HepG2 (cell line): ENCODE data around the gene SESN1. TPM values are rescaled to one million over a fixed set of nuclear protein-coding genes. Genes with fewer than 3 reads are reported as not detected.
"Not testable (repeated sequence)": the region's sequence is repeated elsewhere in the genome, so short reads cannot be mapped to it uniquely, and the experiment has no call there.

Experiments used
- ATAC-seq: fragments of 200-7000 bp; cut with Tn5 transposase; 3 replicates; pipeline ENCODE4 v1.9.1; 2020; ENCODE audit warnings: mild to moderate bottlenecking, moderate library complexity
- BruUV-seq: library from RNA; stranded (reverse); fragments of 400-500 nt; replicated peaks from 2 replicates; lab custom pipeline; 2021; lab: Mats Ljungman, UMichigan
- CTCF ChIA-PET: fragments of 300-600 bp; formaldehyde crosslinking; extraction: SDS; loops from one replicate; lab custom pipeline; 2021; ENCODE audit warnings: low total read pairs, inconsistent platforms, low intra/inter-chr PET ratio; lab: Yijun Ruan, JAX
- POLR2A ChIA-PET: fragments of 350-600 bp; sonication (Branson Sonifier 250); formaldehyde crosslinking; loops from one replicate; lab custom pipeline; 2020; ENCODE audit warnings: antibody characterized with exemption, inconsistent platforms; lab: Yijun Ruan, JAX
- DNase-seq: peaks from one replicate; pipeline ENCODE4 v3.0.0-alpha.2; 2015; ENCODE audit warnings: low spot score
- FAIRE-seq: peaks from 3 replicates; lab custom pipeline; 2011; peaks lifted over from hg19 to GRCh38; lab: Jason Lieb, UNC
- H2AFZ ChIP-seq: one replicate; pipeline ENCODE4 v1.6.1; 2011; ENCODE audit warnings: low read length, inconsistent platforms
- H3K27ac ChIP-seq: fragments of 300-600 bp; 3 replicates; pipeline ENCODE4 v1.8.0; 2011; ENCODE audit warnings: mixed run types, mild to moderate bottlenecking, mixed read lengths, low read length, inconsistent platforms; ENCODE audit not compliant: insufficient read depth; ENCODE audit errors: extremely low read length
- H3K27me3 ChIP-seq, 2 experiments: fragments of 200-600 bp in 1 of 2; 2 replicates in 1 of 2; 3 replicates in 1 of 2; pipeline versions ENCODE4 v1.6.0 to v1.8.0; 2011; ENCODE audit warnings: low read length in 2 of 2, mild to moderate bottlenecking in 2 of 2, moderate library complexity in 2 of 2, inconsistent platforms in 1 of 2; ENCODE audit not compliant: insufficient read depth in 2 of 2, control insufficient read depth in 1 of 2
- H3K36me3 ChIP-seq, 2 experiments: fragments of 200-600 bp in 1 of 2; replicated peaks in 1 of 2; 2 replicates in 1 of 2; 3 replicates in 1 of 2; pipeline versions ENCODE4 v1.5.1 to v1.8.0; 2011; ENCODE audit warnings: low read length in 2 of 2, inconsistent platforms in 1 of 2; ENCODE audit not compliant: insufficient read depth in 2 of 2, control insufficient read depth in 1 of 2
- H3K4me1 ChIP-seq: 2 replicates; pipeline ENCODE4 v1.5.1; 2012; ENCODE audit warnings: low read length, inconsistent platforms; ENCODE audit not compliant: insufficient read depth
- H3K4me2 ChIP-seq: 2 replicates; pipeline ENCODE4 v1.6.0; 2011; ENCODE audit warnings: low read depth, low read length, inconsistent platforms
- H3K4me3 ChIP-seq, 3 experiments: fragments of 200-600 bp in 1 of 3; sonication (generic), shearing (Covaris generic) in 1 of 3; replicated peaks in 1 of 3; 2 replicates each; pipeline ENCODE4 v1.5.1; 2011 to 2016; ENCODE audit warnings: low read length in 3 of 3, inconsistent platforms in 2 of 3, low read depth in 2 of 3, mild to moderate bottlenecking in 2 of 3, control low read depth in 1 of 3, mixed read lengths in 1 of 3; ENCODE audit not compliant: insufficient read depth in 1 of 3
- H3K79me2 ChIP-seq: one replicate; pipeline ENCODE4 v1.6.1; 2011; ENCODE audit warnings: low read length, inconsistent platforms; ENCODE audit not compliant: insufficient read depth
- H3K9ac ChIP-seq: 2 replicates; pipeline ENCODE4 v1.6.0; 2011; ENCODE audit warnings: mild to moderate bottlenecking, low read depth, low read length, inconsistent platforms; ENCODE audit not compliant: insufficient read depth
- H3K9me3 ChIP-seq: 2 replicates; pipeline ENCODE4 v1.5.1; 2012; ENCODE audit warnings: mild to moderate bottlenecking, low read length
- H4K20me1 ChIP-seq: 2 replicates; pipeline ENCODE4 v1.6.0; 2011; ENCODE audit warnings: inconsistent platforms, mild to moderate bottlenecking, low read length, moderate library complexity; ENCODE audit not compliant: insufficient read depth
- CEBPG ChIP-seq: IDR thresholded peaks from 2 replicates; pipeline ENCODE4 v1.6.1; 2016
- CREM ChIP-seq, 2 experiments: sonication (generic) in 1 of 2; formaldehyde crosslinking in 1 of 2; IDR thresholded peaks; 2 replicates each; pipeline versions ENCODE4 v1.4.0 to v1.6.1; 2016 to 2020; ENCODE audit warnings: antibody characterized with exemption in 1 of 2, mild to moderate bottlenecking in 1 of 2, missing genetic modification reagents in 1 of 2
- EP300 ChIP-seq, 3 experiments: sonication (generic) in 1 of 3; formaldehyde crosslinking in 1 of 3; IDR thresholded peaks; 2 replicates each; pipeline versions ENCODE4 v1.5.1 to v1.6.1; 2011 to 2020; ENCODE audit warnings: low read depth in 2 of 3, low read length in 2 of 3, borderline replicate concordance in 1 of 3, improper control_type of control experiment in 1 of 3, mild to moderate bottlenecking in 1 of 3, missing genetic modification reagents in 1 of 3, moderate library complexity in 1 of 3
- FOXA3 ChIP-seq: IDR thresholded peaks from 2 replicates; pipeline ENCODE4 v1.6.1; 2016; ENCODE audit warnings: missing genetic modification reagents, missing compliant biosample characterization
- FOXP1 ChIP-seq, 2 experiments: fragments of 450-650 bp in 1 of 2; IDR thresholded peaks; 2 replicates each; pipeline ENCODE4 v1.6.1; 2017 to 2018; ENCODE audit warnings: antibody characterized with exemption in 1 of 2
- GATAD2A ChIP-seq: IDR thresholded peaks from 2 replicates; pipeline ENCODE4 v1.6.1; 2016
- ISL2 ChIP-seq: sonication (generic); formaldehyde crosslinking; IDR thresholded peaks from 2 replicates; pipeline ENCODE4 v1.5.0; 2020; ENCODE audit warnings: missing genetic modification reagents
- ONECUT2 ChIP-seq: sonication (generic); formaldehyde crosslinking; IDR thresholded peaks from 2 replicates; pipeline ENCODE4 v1.4.0; 2020; ENCODE audit warnings: missing genetic modification reagents
- POGZ ChIP-seq: sonication (generic); formaldehyde crosslinking; IDR thresholded peaks from 2 replicates; pipeline ENCODE4 v1.4.0; 2020; ENCODE audit warnings: mild to moderate bottlenecking, missing genetic modification reagents
- SIX1 ChIP-seq: sonication (generic); formaldehyde crosslinking; IDR thresholded peaks from 2 replicates; pipeline ENCODE4 v1.4.0; 2020; ENCODE audit warnings: missing genetic modification reagents, borderline replicate concordance
- SOX13 ChIP-seq, 3 experiments: fragments of 450-650 bp in 1 of 3; sonication (generic) in 1 of 3; formaldehyde crosslinking in 1 of 3; IDR thresholded peaks in 2 of 3; conservative IDR thresholded peaks in 1 of 3; 2 replicates each; pipeline versions ENCODE4 v1.5.0 to v1.6.1; 2016 to 2020; ENCODE audit warnings: antibody characterized with exemption in 1 of 3, mild to moderate bottlenecking in 1 of 3, missing compliant biosample characterization in 1 of 3, missing genetic modification reagents in 1 of 3, moderate library complexity in 1 of 3
- SOX5 ChIP-seq: IDR thresholded peaks from 2 replicates; pipeline ENCODE4 v1.6.1; 2016; ENCODE audit warnings: borderline replicate concordance
- SOX6 ChIP-seq, 2 experiments: fragments of 450-650 bp in 1 of 2; sonication (generic) in 1 of 2; formaldehyde crosslinking in 1 of 2; IDR thresholded peaks; 2 replicates each; pipeline versions ENCODE4 v1.4.0 to v1.6.1; 2017 to 2020; ENCODE audit warnings: antibody characterized with exemption in 1 of 2, mild to moderate bottlenecking in 1 of 2, missing genetic modification reagents in 1 of 2
- WGBS: methylation state at CpG from one replicate; pipeline ENCODE4 v1.1.6; 2017; ENCODE audit warnings: low lambda C conversion rate; 5-methylcytosine and 5-hydroxymethylcytosine counted together
- in situ Hi-C: cut with HindIII; loops from 2 replicates; pipeline ENCODE4 v1.10.0; 2017; ENCODE audit warnings: low pct_unique_long_range_greater_than_20kb; ENCODE audit not compliant: extremely low pct_ligation_motif_present
- intact Hi-C: fragments of 100-400 bp; cut with micrococcal nuclease; formaldehyde crosslinking; loops from one replicate; pipeline ENCODE4 v1.10.0; 2022; ENCODE audit not compliant: unreplicated experiment
- polyA plus RNA-seq, 8 experiments: library from polyadenylated mRNA; depleted of rRNA in 3 of 8; stranded (reverse) in 7 of 8; unstranded in 1 of 8; fragments of >200 nt; fragmentation: Illumina TruSeq in 4 of 8; extraction: Trizol in 4 of 8; gene quantifications; 2 replicates each; pipeline versions ENCODE4 v1.2.1 to v1.2.3, GENCODE V29; 2011 to 2016; ENCODE audit warnings: low read depth in 4 of 8, missing spikeins in 1 of 8, mixed read lengths in 1 of 8; ENCODE audit not compliant: insufficient read depth in 1 of 8
- total RNA-seq, 5 experiments: library from RNA; depleted of rRNA; stranded (reverse); fragments of >200 nt; fragmentation: Illumina TruSeq; extraction: Trizol; gene quantifications; 2 replicates each; pipeline ENCODE4 v1.2.3, GENCODE V29; 2016; ENCODE audit warnings: low read depth in 1 of 5
- TF ChIP-seq, protein P1 (sequence below): sonication (generic); formaldehyde crosslinking; IDR thresholded peaks from 2 replicates; pipeline ENCODE4 v1.4.0; 2020; ENCODE audit warnings: missing genetic modification reagents, mild to moderate bottlenecking, borderline replicate concordance
- TF ChIP-seq, protein P2 (sequence below): sonication (generic); formaldehyde crosslinking; conservative IDR thresholded peaks from 2 replicates; pipeline ENCODE4 v1.4.0; 2020; ENCODE audit warnings: mild to moderate bottlenecking, missing genetic modification reagents, moderate library complexity

The SESN1 gene
- total and polyA plus RNA-seq, 2 of the 13 experiments (the other 11 are each of a cell fraction or from before 2014, with no cell fraction given), result 24.9 to 44.7 TPM

DNA sequence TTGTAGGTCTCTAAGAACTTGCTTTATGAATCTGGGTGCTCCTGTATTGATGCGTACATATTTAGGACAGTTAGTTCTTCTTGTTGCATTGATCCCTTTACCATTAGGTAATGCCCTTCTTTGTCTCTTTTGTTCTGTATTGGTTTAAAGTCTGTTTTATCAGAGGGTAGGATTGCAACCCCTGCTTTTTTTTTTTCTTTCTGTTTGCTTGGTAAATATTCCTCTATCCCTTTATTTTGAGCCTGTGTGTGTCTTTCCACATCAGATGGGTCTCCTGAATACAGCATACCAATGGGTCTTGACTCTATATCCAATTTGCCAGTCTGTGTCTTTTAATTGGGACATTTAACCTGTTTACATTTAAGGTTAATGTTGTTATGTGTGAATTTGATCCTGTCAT, 116.0 kb downstream of the SESN1 start:
- H3K79me2 ChIP-seq; H4K20me1 ChIP-seq; H3K36me3 ChIP-seq; FAIRE-seq; ATAC-seq; H3K4me3 ChIP-seq; H3K9ac ChIP-seq; H3K9me3 ChIP-seq; H3K27me3 ChIP-seq; H3K27ac ChIP-seq; POLR2A ChIA-PET; BruUV-seq; H2AFZ ChIP-seq; in situ Hi-C loops; H3K4me2 ChIP-seq; CTCF ChIA-PET; intact Hi-C loops; TF ChIP-seq SOX6 (IDR thresholded peaks at IDR 0.05); CREM (CRISPR knock-in tag; IDR thresholded peaks at IDR 0.05); FOXP1 (IDR thresholded peaks at IDR 0.05); EP300 (CRISPR knock-in tag; IDR thresholded peaks at IDR 0.05; ENCODE audit: borderline replicate concordance): not testable (repeated sequence)
- peak; percentile 46 for DNase-seq
- 9% methylated on average over 1 of the region's 1 CpG for WGBS
- TF ChIP-seq SOX13 (IDR thresholded peaks at IDR 0.05) (peak; percentile 43; the same call in 1 of the 2 replicates), SOX13 (CRISPR knock-in tag; conservative IDR thresholded peaks at IDR 0.05 in 1 of 2, IDR thresholded peaks at IDR 0.05 in 1 of 2) (peak in 1 of 2 experiments; percentile 90; a peak in 2 of 4 replicates), ONECUT2 (CRISPR knock-in tag) (0 out of 2 replicates have a peak, but pooled peaks have one; percentile 29), FOXA3 (peak; percentile 42), SOX5 (CRISPR knock-in tag) (peak; percentile 79; the same call in 1 of the 2 replicates), CEBPG (CRISPR knock-in tag) (0 out of 2 replicates have a peak, but pooled peaks have one; percentile 18), POGZ (CRISPR knock-in tag) (0 out of 2 replicates have a peak, but pooled peaks have one; percentile 9), GATAD2A (peak; percentile 74), ISL2 (CRISPR knock-in tag) (peak; percentile 20; the same call in 1 of the 2 replicates), SOX6 (CRISPR knock-in tag; IDR thresholded peaks at IDR 0.05) (peak; percentile 90), SIX1 (peak; percentile 53; the same call in 1 of the 2 replicates), CREM (IDR thresholded peaks at IDR 0.05) (0 out of 2 replicates have a peak, but pooled peaks have one; percentile 26), FOXP1 (CRISPR knock-in tag; IDR thresholded peaks at IDR 0.05) (peak; percentile 20; the same call in 1 of the 2 replicates), EP300 (IDR thresholded peaks at IDR 0.05; ENCODE audit: low read depth in 2 of 2, low read length in 2 of 2) (0 out of 4 replicates have a peak, but pooled peaks of 1 of the 2 experiments have one; percentile 7)
- TF ChIP-seq, protein P1, sequence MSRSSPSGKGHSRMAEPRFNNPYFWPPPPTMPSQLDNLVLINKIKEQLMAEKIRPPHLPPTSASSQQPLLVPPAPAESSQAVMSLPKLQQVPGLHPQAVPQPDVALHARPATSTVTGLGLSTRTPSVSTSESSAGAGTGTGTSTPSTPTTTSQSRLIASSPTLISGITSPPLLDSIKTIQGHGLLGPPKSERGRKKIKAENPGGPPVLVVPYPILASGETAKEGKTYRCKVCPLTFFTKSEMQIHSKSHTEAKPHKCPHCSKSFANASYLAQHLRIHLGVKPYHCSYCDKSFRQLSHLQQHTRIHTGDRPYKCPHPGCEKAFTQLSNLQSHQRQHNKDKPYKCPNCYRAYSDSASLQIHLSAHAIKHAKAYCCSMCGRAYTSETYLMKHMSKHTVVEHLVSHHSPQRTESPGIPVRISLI (CRISPR knock-in tag), result peak; percentile 84
- TF ChIP-seq, protein P2, sequence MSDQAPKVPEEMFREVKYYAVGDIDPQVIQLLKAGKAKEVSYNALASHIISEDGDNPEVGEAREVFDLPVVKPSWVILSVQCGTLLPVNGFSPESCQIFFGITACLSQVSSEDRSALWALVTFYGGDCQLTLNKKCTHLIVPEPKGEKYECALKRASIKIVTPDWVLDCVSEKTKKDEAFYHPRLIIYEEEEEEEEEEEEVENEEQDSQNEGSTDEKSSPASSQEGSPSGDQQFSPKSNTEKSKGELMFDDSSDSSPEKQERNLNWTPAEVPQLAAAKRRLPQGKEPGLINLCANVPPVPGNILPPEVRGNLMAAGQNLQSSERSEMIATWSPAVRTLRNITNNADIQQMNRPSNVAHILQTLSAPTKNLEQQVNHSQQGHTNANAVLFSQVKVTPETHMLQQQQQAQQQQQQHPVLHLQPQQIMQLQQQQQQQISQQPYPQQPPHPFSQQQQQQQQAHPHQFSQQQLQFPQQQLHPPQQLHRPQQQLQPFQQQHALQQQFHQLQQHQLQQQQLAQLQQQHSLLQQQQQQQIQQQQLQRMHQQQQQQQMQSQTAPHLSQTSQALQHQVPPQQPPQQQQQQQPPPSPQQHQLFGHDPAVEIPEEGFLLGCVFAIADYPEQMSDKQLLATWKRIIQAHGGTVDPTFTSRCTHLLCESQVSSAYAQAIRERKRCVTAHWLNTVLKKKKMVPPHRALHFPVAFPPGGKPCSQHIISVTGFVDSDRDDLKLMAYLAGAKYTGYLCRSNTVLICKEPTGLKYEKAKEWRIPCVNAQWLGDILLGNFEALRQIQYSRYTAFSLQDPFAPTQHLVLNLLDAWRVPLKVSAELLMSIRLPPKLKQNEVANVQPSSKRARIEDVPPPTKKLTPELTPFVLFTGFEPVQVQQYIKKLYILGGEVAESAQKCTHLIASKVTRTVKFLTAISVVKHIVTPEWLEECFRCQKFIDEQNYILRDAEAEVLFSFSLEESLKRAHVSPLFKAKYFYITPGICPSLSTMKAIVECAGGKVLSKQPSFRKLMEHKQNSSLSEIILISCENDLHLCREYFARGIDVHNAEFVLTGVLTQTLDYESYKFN, result peak; percentile 55
- H3K4me1 ChIP-seq, result peaks cover 13% of the 10 kb centered on the region
